ENCODE measurements around the gene PEAK1.

Gene PEAK1

GRCh38 chr15:77123854-77124253 is 296.1 kb downstream of the PEAK1 start:
- no peak for TF ChIP-seq CTCF (conservative IDR thresholded peaks at IDR 0.05; ENCODE audit: control insufficient read depth, insufficient read depth, low read depth, low read length)
- DNase-seq (ENCODE audit: low read depth) = no peak
- H3K4me3 ChIP-seq (ENCODE audit: control insufficient read depth, low read depth, low read length) = no peak overlapping the region

- no peak for TF ChIP-seq CTCF (conservative IDR thresholded peaks at IDR 0.05; ENCODE audit: control insufficient read depth, insufficient read depth, low read depth, low read length)
- H3K4me3 ChIP-seq (ENCODE audit: control insufficient read depth, low read depth, low read length) = no peak overlapping the region
- DNase-seq (ENCODE audit: low read depth) = no peak
These were observed 297.3 kb downstream of the PEAK1 start for GRCh38 chr15:77122576-77122975.

GRCh38 chr15:77121599-77121998 is 298.3 kb downstream of the PEAK1 start:
- no peak overlapping the region for H3K4me3 ChIP-seq (ENCODE audit: control insufficient read depth, low read depth, low read length)
- TF ChIP-seq CTCF (conservative IDR thresholded peaks at IDR 0.05; ENCODE audit: control insufficient read depth, insufficient read depth, low read depth, low read length) = no peak
- DNase-seq (ENCODE audit: low read depth) = no peak

- no peak overlapping the region for H3K4me3 ChIP-seq (ENCODE audit: control insufficient read depth, low read depth, low read length)
- no peak for DNase-seq (ENCODE audit: low read depth)
- no peak for TF ChIP-seq CTCF (conservative IDR thresholded peaks at IDR 0.05; ENCODE audit: control insufficient read depth, insufficient read depth, low read depth, low read length)
These were observed 299.3 kb downstream of the PEAK1 start for GRCh38 chr15:77120576-77120975.

- peak; percentile 23 for DNase-seq (ENCODE audit: low read depth)
- no peak for TF ChIP-seq CTCF (conservative IDR thresholded peaks at IDR 0.05; ENCODE audit: control insufficient read depth, insufficient read depth, low read depth, low read length)
- no peak overlapping the region for H3K4me3 ChIP-seq (ENCODE audit: control insufficient read depth, low read depth, low read length)
These were observed 300.5 kb downstream of the PEAK1 start for GRCh38 chr15:77119446-77119845.

- no peak overlapping the region for H3K4me3 ChIP-seq (ENCODE audit: control insufficient read depth, low read depth, low read length)
- peak; percentile 80 for DNase-seq (ENCODE audit: low read depth)
- TF ChIP-seq CTCF (conservative IDR thresholded peaks at IDR 0.05; ENCODE audit: control insufficient read depth, insufficient read depth, low read depth, low read length) = peak; percentile 96
These were observed 301.0 kb downstream of the PEAK1 start for GRCh38 chr15:77118882-77119321.

- H3K4me3 ChIP-seq (ENCODE audit: control insufficient read depth, low read depth, low read length) = no peak overlapping the region
- TF ChIP-seq CTCF (conservative IDR thresholded peaks at IDR 0.05; ENCODE audit: control insufficient read depth, insufficient read depth, low read depth, low read length) = no peak
- DNase-seq (ENCODE audit: low read depth) = no peak
These were observed 304.7 kb downstream of the PEAK1 start for GRCh38 chr15:77115179-77115578.
